ENCODE data around the gene HBS1L. TPM values are rescaled to one million over a fixed set of nuclear protein-coding genes. Genes with fewer than 3 reads are reported as not detected.
A peak's percentile ranks its signal among the peaks of the same experiment; 100 is the strongest.

The HBS1L gene
- total and polyA plus RNA-seq, 9 of the 15 experiments (the other 6 are each of a cell fraction or from before 2014, with no cell fraction given), result 101 to 199 (median 145) TPM

- Histone ChIP-seq H3K36me3 (ENCODE audit: control insufficient read depth, insufficient read depth, low read length) (peaks cover 81% of the 10 kb centered on the region), H3K4me3 (no peak overlapping the region), H4K20me1 (replicated peaks; ENCODE audit: control insufficient read depth, insufficient read depth, low read length) (no peaks in the 10 kb centered on the region), H3K9me3 (replicated peaks; ENCODE audit: control insufficient read depth, insufficient read depth, low read depth, low read length) (no peaks in the 10 kb centered on the region), H3K4me2 (ENCODE audit: insufficient read depth, low read length) (no peak overlapping the region), H2AFZ (ENCODE audit: low read depth, low read length) (no peak overlapping the region), H3K27ac (ENCODE audit: extremely low read depth, low read depth, low read length) (no peak overlapping the region), H3K4me1 (replicated peaks in 1 of 2; ENCODE audit: control insufficient read depth in 2 of 2, insufficient read depth in 2 of 2, low read length in 2 of 2) (no peaks in the 10 kb centered on the region), H3K9ac (ENCODE audit: insufficient read depth in 1 of 2, low read depth in 2 of 2, low read length in 2 of 2) (no peak overlapping the region), H3K9me1 (ENCODE audit: control insufficient read depth, insufficient read depth, low read length) (no peaks in the 10 kb centered on the region), H3K79me2 (ENCODE audit: control insufficient read depth, insufficient read depth, low read length) (0 out of 3 replicates have a peak, but pooled peaks cover 2% of the 10 kb centered on the region), H3K27me3 (ENCODE audit: control insufficient read depth in 2 of 2, insufficient read depth in 2 of 2, low read length in 2 of 2) (no peaks in the 10 kb centered on the region)
- POLR2A ChIA-PET, result no interaction called here
- BruUV-seq (replicated peaks), result no TSS peak
- intact Hi-C loops (cut with micrococcal nuclease) (no loop called here), in situ Hi-C loops (cut with MboI) (no loop called here)
- DNase-seq (ENCODE audit: extremely low read depth in 1 of 4, low spot score in 3 of 4) (no peak), ATAC-seq (no peak), FAIRE-seq (no peak)
- CTCF ChIA-PET (ENCODE audit: low intra/inter-chr PET ratio), result no interaction called here
- 98% methylated on average over 3 of the region's 3 CpGs for WGBS (ENCODE audit: insufficient coverage, low coverage, missing lambda C conversion rate)
- no peak for TF ChIP-seq ARID1B (IDR thresholded peaks at IDR 0.05)
- no peak for TF ChIP-seq ZNF668 (CRISPR knock-in tag; IDR thresholded peaks at IDR 0.05)
- peak; percentile 34; the same call in 1 of the 2 replicates for TF ChIP-seq MAFK (IDR thresholded peaks at IDR 0.05; ENCODE audit: low read length)
- peak; percentile 49 for TF ChIP-seq MAFF (IDR thresholded peaks at IDR 0.05; ENCODE audit: low read length)
- no peak for TF ChIP-seq RAD51 (IDR thresholded peaks at IDR 0.05; ENCODE audit: borderline replicate concordance, low read depth)
- TF ChIP-seq C11orf30 (IDR thresholded peaks at IDR 0.05; ENCODE audit: low read depth), result peak; percentile 70
- TF ChIP-seq ZNF57 (CRISPR knock-in tag; IDR thresholded peaks at IDR 0.05), result no peak
- TF ChIP-seq PHF21A (IDR thresholded peaks at IDR 0.05; ENCODE audit: borderline replicate concordance, low read depth), result no peak
- peak; percentile 46; the same call in 1 of the 2 replicates for TF ChIP-seq MAFG (tag; conservative IDR thresholded peaks at IDR 0.05)
- TF ChIP-seq ZNF316 (IDR thresholded peaks at IDR 0.05), result peak; percentile 75
- no peak for TF ChIP-seq U2AF1 (optimal IDR thresholded peaks at IDR 0.05; ENCODE audit: low read depth, low read length)
- TF ChIP-seq, protein P1, sequence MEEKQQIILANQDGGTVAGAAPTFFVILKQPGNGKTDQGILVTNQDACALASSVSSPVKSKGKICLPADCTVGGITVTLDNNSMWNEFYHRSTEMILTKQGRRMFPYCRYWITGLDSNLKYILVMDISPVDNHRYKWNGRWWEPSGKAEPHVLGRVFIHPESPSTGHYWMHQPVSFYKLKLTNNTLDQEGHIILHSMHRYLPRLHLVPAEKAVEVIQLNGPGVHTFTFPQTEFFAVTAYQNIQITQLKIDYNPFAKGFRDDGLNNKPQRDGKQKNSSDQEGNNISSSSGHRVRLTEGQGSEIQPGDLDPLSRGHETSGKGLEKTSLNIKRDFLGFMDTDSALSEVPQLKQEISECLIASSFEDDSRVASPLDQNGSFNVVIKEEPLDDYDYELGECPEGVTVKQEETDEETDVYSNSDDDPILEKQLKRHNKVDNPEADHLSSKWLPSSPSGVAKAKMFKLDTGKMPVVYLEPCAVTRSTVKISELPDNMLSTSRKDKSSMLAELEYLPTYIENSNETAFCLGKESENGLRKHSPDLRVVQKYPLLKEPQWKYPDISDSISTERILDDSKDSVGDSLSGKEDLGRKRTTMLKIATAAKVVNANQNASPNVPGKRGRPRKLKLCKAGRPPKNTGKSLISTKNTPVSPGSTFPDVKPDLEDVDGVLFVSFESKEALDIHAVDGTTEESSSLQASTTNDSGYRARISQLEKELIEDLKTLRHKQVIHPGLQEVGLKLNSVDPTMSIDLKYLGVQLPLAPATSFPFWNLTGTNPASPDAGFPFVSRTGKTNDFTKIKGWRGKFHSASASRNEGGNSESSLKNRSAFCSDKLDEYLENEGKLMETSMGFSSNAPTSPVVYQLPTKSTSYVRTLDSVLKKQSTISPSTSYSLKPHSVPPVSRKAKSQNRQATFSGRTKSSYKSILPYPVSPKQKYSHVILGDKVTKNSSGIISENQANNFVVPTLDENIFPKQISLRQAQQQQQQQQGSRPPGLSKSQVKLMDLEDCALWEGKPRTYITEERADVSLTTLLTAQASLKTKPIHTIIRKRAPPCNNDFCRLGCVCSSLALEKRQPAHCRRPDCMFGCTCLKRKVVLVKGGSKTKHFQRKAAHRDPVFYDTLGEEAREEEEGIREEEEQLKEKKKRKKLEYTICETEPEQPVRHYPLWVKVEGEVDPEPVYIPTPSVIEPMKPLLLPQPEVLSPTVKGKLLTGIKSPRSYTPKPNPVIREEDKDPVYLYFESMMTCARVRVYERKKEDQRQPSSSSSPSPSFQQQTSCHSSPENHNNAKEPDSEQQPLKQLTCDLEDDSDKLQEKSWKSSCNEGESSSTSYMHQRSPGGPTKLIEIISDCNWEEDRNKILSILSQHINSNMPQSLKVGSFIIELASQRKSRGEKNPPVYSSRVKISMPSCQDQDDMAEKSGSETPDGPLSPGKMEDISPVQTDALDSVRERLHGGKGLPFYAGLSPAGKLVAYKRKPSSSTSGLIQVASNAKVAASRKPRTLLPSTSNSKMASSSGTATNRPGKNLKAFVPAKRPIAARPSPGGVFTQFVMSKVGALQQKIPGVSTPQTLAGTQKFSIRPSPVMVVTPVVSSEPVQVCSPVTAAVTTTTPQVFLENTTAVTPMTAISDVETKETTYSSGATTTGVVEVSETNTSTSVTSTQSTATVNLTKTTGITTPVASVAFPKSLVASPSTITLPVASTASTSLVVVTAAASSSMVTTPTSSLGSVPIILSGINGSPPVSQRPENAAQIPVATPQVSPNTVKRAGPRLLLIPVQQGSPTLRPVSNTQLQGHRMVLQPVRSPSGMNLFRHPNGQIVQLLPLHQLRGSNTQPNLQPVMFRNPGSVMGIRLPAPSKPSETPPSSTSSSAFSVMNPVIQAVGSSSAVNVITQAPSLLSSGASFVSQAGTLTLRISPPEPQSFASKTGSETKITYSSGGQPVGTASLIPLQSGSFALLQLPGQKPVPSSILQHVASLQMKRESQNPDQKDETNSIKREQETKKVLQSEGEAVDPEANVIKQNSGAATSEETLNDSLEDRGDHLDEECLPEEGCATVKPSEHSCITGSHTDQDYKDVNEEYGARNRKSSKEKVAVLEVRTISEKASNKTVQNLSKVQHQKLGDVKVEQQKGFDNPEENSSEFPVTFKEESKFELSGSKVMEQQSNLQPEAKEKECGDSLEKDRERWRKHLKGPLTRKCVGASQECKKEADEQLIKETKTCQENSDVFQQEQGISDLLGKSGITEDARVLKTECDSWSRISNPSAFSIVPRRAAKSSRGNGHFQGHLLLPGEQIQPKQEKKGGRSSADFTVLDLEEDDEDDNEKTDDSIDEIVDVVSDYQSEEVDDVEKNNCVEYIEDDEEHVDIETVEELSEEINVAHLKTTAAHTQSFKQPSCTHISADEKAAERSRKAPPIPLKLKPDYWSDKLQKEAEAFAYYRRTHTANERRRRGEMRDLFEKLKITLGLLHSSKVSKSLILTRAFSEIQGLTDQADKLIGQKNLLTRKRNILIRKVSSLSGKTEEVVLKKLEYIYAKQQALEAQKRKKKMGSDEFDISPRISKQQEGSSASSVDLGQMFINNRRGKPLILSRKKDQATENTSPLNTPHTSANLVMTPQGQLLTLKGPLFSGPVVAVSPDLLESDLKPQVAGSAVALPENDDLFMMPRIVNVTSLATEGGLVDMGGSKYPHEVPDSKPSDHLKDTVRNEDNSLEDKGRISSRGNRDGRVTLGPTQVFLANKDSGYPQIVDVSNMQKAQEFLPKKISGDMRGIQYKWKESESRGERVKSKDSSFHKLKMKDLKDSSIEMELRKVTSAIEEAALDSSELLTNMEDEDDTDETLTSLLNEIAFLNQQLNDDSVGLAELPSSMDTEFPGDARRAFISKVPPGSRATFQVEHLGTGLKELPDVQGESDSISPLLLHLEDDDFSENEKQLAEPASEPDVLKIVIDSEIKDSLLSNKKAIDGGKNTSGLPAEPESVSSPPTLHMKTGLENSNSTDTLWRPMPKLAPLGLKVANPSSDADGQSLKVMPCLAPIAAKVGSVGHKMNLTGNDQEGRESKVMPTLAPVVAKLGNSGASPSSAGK (IDR thresholded peaks at IDR 0.05), result no peak
- TF ChIP-seq PHF20 (IDR thresholded peaks at IDR 0.05; ENCODE audit: partially characterized antibody), result no peak
Measured at GRCh38 chr6:134990262-134990661, 64.4 kb downstream of the HBS1L start.
